ENCODE results near the gene PSMB8. TPM values are rescaled to one million over a fixed set of nuclear protein-coding genes. Genes with fewer than 3 reads are reported as not detected.

PSMB8 gene
- total and polyA plus RNA-seq, 2 of the 8 experiments (the other 6 are each of a cell fraction or from before 2014, with no cell fraction given): 18.4 to 43.0 TPM

GRCh38 chr6:32835167-32835893 lies 8.5 kb downstream of the PSMB8 start:
- H3K4me3 ChIP-seq (ENCODE audit: extremely low read depth in 1 of 4, insufficient read depth in 2 of 4, low read depth in 3 of 4, low read length in 4 of 4): no peak overlapping the region
- H3K4me2 ChIP-seq (ENCODE audit: insufficient read depth in 1 of 2, low read depth in 2 of 2, low read length in 2 of 2): no peak overlapping the region
- no peak overlapping the region for H3K18ac ChIP-seq (ENCODE audit: extremely low read depth, low read length)
- no peak overlapping the region for H2BK15ac ChIP-seq (ENCODE audit: low read length)
- H3K9me3 ChIP-seq (ENCODE audit: insufficient read depth in 2 of 2, low read depth in 1 of 2, low read length in 1 of 2): no peaks in the 10 kb centered on the region
- no peak overlapping the region for H2AFZ ChIP-seq (ENCODE audit: low read length)
- 91% methylated on average over 16 of the region's 16 CpGs; no CpG with 5 or more reads in 1 of the 2 experiments for WGBS, 2 experiments (ENCODE audit: extremely low coverage in 1 of 2, insufficient coverage in 1 of 2, insufficient read length in 1 of 2, insufficient replicate concordance in 2 of 2, low coverage in 1 of 2, low lambda C conversion rate in 2 of 2, missing lambda C conversion rate in 1 of 2)
- H3K56ac ChIP-seq (replicated peaks; ENCODE audit: insufficient read length, low read depth, low read length): no peak overlapping the region
- no peak overlapping the region for H2BK12ac ChIP-seq (ENCODE audit: low read depth, low read length)
- peaks cover 0 to 2% (median 0%) of the 10 kb centered on the region in 4 experiments; a peak in 2 of 8 replicates for H3K36me3 ChIP-seq (ENCODE audit: control insufficient read depth in 2 of 4, insufficient read depth in 4 of 4, low read length in 3 of 4)
- H4K91ac ChIP-seq (replicated peaks; ENCODE audit: insufficient read length, low read length): no peak overlapping the region
- no peak overlapping the region for H3K27ac ChIP-seq (ENCODE audit: low read depth, low read length)
- no peak overlapping the region for H3K4ac ChIP-seq (replicated peaks; ENCODE audit: insufficient read length, low read depth, low read length)
- CTCF ChIA-PET (ENCODE audit: partially characterized antibody): interaction anchor here (0.8 to 1.4 kb wide), 4 partner anchors 10 to 33 kb away, joined by 3 to 5 read pairs (median 4); partner anchors contain the start of genes PSMB9 and TAP1
- no peak overlapping the region for H2BK120ac ChIP-seq (replicated peaks; ENCODE audit: low read depth, low read length)
- H3K14ac ChIP-seq (ENCODE audit: insufficient read length): no peak overlapping the region
- no peaks in the 10 kb centered on the region; a peak in 1 of 7 replicates for H3K27me3 ChIP-seq (replicated peaks in 1 of 4; ENCODE audit: control insufficient read depth in 3 of 4, extremely low read depth in 1 of 4, insufficient read depth in 3 of 4, low read length in 3 of 4)
- POLR2A ChIA-PET (ENCODE audit: partially characterized antibody): no interaction called here
- no peaks in the 10 kb centered on the region for H3K79me2 ChIP-seq (ENCODE audit: control insufficient read depth in 1 of 2, insufficient read depth in 2 of 2, low read length in 2 of 2)
- DNase-seq (ENCODE audit: low read depth in 1 of 2, low spot score in 2 of 2) (no peak), FAIRE-seq (no peak)
- H3K9ac ChIP-seq (replicated peaks in 1 of 4; ENCODE audit: extremely low read depth in 1 of 4, low read depth in 3 of 4, low read length in 3 of 4): no peak overlapping the region
- H3K4me1 ChIP-seq (replicated peaks in 1 of 4; ENCODE audit: control insufficient read depth in 3 of 4, insufficient read depth in 4 of 4, low read length in 3 of 4): peaks cover 0 to 7% (median 4%) of the 10 kb centered on the region in 4 experiments; a peak in 5 of 7 replicates
- H4K8ac ChIP-seq (ENCODE audit: extremely low read depth, insufficient read depth, low read length): no peak overlapping the region
- no peak overlapping the region for H3K23ac ChIP-seq (ENCODE audit: insufficient read length)
- H3K23me2 ChIP-seq (ENCODE audit: low read depth, low read length): peaks cover 3% of the 10 kb centered on the region
- H2BK20ac ChIP-seq (ENCODE audit: low read length): no peak overlapping the region
- H4K5ac ChIP-seq (ENCODE audit: insufficient read length, low read depth, low read length): no peak overlapping the region
- H2AK5ac ChIP-seq (ENCODE audit: low read depth, low read length): no peak overlapping the region
- no peaks in the 10 kb centered on the region for H3K79me1 ChIP-seq (ENCODE audit: low read depth, low read length)
- peaks cover 0 to 1% of the 10 kb centered on the region in 2 experiments for H4K20me1 ChIP-seq (replicated peaks in 1 of 2; ENCODE audit: control insufficient read depth in 1 of 2, insufficient read depth in 2 of 2, low read length in 2 of 2)
- no peak overlapping the region for H2BK5ac ChIP-seq (ENCODE audit: low read depth, low read length)
- no peak for TF ChIP-seq CBX5 (IDR thresholded peaks at IDR 0.05; ENCODE audit: low read depth, low read length)
- no peak for TF ChIP-seq MAFK (IDR thresholded peaks at IDR 0.05; ENCODE audit: low read depth, low read length)
- no peak for TF ChIP-seq TAF7 (optimal IDR thresholded peaks at IDR 0.05; ENCODE audit: borderline replicate concordance, low read depth, low read length)
- no peak for TF ChIP-seq PHF8 (conservative IDR thresholded peaks at IDR 0.05; ENCODE audit: low read depth, low read length)
